GM21515 (cell line): ENCODE measurements around the gene AXIN2.

Experiments
- ATAC-seq: cut with Tn5 transposase; IDR thresholded peaks from one replicate; pipeline ENCODE4 v1.9.1; 2021; ENCODE audit not compliant: unreplicated experiment

The AXIN2 gene

DNA sequence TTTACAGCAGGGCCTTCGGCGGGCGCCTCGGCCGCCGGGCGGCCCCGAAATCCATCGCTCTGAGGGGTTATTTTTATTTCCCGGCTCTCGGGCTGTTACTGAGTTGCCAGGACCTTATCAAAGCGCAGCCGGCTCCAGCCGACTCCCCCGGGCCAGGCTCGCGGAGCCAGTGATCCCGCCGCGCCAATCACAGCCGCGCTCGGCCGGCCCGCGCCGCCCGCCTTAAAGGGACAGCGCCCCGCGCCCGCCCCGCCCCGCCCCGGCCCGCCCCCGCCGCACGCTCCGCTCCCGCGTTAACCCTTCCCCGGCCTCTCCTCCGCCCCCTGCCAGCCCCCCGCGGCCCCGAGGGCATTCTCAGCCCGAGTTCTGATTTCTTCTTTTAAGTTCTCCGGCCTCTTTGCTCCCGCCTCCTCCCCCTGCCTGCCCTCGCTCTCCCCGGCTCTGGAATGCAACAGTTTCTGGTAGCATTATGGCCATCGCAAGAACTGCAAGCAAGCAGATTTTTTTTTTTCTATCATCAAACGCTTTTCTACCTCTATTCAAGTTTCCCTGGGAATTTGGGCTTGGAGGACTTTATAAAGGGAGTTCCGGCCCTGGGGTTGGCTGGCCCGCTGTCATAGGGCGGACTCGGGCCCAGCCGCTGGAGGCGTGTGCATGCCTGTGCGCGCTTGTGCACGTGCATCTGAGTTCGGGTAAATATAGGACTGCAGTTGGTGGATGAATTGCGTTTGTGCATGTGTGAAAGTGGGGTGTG lies at the start of gene AXIN2:
AXIN2 (minus strand) TSS at position 197 of the 754 bp plus-strand sequence. CDS start 3,028 bp downstream, outside the sequence.
- peak; percentile 86 for ATAC-seq

GRCh38 chr17:65609749-65610148 lies 48.3 kb upstream of the AXIN2 start:
- no peak for ATAC-seq

GRCh38 chr17:65609286-65609685 lies 47.8 kb upstream of the AXIN2 start:
- ATAC-seq, result no peak

DNA sequence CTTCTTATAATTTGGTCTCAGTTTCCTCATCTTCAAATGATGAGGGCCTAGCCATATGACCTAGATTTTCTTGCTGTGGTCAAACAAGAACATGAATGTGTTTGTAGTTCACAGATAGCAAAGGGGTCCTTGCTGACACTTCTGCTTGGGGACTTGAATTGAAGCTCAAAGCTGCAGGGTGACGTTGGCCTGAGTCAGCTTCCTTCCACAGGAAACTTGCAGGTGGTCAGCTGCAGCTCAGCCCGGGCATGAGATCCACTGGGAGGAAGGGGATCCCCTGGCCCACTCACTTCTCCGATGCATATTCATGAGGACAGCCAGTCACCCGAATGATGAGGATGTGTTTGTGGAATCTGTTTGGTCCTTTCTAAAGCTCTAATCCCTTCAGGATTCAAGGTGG lies 42.6 kb upstream of the AXIN2 start:
- no peak for ATAC-seq

DNA sequence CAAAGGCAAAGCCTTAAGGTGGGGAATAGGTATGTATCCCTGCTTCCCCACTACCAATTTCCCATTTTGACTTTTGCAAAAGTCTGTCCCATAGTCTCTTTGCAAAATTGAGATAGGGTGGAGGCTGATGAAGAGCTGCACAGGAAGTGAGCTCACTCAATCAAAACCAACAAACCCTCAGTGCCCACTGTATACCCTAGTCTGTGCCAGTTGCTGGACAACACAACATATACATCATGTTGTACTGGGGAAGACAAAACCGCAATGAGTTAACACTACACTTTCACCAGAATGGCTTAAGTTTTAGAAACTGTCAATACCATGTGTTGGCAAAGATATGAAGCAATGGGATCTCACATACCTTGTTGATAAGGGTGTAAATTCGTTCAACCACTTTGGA lies 40.4 kb upstream of the AXIN2 start:
- no peak for ATAC-seq

- ATAC-seq, result no peak
Observed at GRCh38 chr17:65601145-65601544, 39.7 kb upstream of the AXIN2 start.

DNA sequence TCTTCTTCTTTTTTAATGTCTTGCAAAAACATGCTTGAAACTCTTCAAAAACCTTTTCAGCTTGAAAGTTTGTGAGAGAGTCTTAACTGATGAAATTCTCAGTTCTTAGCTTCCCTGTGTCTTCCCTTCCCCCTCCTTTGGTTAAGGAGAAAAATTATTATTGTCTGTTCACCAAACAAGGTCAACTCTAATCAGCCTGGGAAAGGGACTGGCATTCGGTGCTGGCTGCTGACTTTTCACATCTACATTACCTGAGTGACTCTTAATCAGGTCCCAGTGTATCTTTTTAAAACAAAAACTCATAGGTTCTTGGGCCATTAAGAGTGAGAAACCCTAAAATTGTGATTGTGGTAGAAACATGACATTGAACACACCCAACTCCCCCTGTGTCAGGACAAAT lies 39.1 kb upstream of the AXIN2 start:
- no peak for ATAC-seq

- no peak for ATAC-seq
Observed at GRCh38 chr17:65599650-65600049, 38.2 kb upstream of the AXIN2 start.

- ATAC-seq, result no peak
Observed at GRCh38 chr17:65598746-65599145, 37.3 kb upstream of the AXIN2 start.

GRCh38 chr17:65595071-65595656 lies 33.7 kb upstream of the AXIN2 start:
- no peak for ATAC-seq

DNA sequence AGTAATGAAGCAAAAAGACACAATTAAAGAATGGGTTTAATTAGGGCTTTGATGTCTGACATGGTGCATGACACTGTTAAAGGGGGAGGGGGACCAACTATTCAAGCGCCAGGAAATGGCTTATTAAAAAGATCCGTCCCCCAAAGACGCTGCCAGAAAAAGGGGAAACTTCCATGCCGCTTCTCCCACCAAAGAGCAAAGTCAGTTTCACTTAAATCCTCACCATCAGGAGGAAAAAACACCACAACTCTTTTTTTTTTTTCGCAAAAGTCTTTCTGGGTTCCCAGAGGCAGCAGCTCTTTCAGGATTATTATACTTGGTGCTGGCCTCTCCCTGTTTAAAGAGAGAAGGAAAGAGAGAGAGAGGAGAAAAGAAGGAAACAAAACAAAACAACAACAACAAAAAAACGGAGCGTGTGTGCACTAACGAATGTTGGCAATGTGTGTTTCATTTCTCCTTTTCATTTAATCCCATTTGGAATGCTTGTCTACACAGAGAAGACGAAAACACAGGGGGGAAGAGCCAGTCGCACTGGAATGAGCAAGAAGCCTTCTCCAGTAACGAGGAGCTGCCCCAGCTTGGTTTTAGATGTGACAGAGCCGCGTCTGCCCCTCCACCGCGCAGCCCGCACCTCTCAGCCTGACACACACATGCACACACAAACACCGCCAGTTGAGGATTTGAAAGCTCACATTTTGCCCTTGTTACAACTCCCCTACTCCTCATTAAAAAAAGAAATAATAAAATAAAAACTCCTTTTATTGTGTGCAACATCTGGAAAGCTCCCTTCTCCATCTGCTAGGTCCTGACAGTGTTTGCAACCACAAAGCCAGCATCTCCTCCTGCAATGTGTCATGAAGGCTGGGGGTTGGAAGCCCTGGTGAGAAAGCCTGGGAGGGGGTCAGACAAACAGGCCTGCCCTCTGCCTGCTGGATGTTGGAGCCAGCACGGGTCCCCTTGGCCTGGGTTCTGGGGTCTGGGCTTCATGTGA lies 32.7 kb upstream of the AXIN2 start:
- no peak for ATAC-seq

DNA sequence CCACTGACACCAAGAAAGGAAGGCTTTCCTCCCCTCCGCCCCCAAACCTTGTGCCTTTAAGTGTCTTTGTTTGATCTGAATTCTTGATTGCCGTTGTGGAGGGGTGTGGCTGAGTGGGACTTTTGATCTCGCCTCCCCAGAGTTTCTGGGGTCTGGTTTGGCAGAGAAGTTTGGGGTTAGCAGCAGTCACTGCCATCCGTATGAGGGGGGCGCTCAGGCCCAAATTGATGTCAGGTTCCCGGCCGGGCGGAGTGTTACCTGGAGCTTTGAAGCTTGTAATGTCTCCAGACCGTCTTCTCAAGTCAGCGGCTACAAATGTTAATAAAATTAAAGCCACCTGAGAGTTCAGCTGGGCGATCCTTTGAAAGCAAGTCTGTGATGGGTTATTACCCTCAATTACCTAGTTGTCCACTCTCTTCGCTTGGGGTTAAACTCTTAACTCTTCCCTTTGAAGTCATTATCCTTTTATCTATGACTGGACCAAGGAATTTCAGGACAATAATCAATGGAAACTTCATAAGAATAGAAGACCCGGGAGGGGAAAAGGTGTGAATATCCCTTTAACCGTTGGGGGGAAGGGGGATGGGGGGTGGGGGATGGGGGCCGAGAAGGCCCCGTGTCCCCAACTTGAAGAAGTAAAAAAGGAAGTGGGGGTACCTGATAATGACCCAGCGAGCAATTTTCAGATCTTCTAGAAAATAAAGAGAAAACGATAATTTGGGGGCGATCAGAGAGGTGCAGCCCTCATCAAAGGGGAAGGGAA lies 31.8 kb upstream of the AXIN2 start:
- no peak for ATAC-seq

DNA sequence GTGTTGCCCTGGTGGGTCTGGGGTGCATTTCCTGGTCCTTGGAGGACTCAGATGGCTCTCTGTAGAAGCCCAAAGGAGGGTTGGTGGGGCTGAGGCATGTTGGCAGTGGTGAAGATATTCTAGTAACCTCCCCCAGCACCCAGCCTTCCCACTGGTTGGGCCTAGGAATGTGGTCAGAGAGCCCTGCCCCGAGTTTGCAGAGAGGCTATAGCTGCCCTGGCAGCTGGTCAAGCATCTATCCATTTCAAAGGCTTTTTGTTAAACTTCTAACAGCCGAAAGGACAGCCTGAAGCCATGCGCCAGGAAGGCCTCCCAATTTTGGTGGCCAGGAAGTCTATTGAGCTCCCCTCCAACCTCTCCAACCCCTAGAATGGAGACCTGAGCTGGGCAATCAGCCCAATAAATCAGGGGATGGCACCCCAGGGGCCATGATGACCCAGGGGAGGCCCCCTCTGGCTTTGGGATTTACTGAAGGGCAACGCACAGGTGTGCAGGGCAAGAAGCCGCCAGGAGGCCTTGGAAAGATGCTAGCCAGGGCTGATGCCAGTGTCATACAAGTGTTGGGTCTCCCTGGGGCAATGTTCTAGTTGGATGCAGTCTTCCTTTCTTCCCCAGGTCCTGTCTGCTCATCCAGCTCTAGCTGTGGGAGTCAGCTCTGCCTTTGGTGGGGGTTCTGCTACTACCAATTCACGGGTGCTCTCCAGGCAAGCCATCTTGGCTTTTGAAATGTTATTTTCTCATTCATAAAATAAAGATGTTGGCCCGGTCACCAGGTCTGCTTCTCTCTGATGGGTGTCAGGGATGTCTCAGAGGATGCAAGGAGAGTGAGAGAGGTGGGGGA lies 30.9 kb upstream of the AXIN2 start:
- no peak for ATAC-seq

DNA sequence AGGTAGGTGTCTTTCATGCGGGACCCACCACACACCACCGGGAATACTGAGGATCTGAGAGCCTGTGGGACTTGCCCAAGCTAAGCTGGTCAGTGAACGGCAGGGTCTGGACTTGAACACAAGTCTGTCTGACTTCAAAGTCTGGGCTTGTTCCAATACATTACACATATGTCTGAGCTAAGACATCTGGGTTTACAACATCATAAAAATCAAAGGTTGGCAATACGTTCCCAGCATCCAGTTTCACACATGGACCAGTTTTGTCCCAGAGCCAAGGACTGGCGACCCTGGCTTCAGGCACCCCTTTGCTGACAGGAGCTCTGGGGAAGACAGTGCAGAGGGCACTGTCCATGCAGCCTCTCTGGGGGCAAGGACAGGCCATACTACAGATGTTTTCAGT lies 27.9 kb upstream of the AXIN2 start:
- no peak for ATAC-seq

DNA sequence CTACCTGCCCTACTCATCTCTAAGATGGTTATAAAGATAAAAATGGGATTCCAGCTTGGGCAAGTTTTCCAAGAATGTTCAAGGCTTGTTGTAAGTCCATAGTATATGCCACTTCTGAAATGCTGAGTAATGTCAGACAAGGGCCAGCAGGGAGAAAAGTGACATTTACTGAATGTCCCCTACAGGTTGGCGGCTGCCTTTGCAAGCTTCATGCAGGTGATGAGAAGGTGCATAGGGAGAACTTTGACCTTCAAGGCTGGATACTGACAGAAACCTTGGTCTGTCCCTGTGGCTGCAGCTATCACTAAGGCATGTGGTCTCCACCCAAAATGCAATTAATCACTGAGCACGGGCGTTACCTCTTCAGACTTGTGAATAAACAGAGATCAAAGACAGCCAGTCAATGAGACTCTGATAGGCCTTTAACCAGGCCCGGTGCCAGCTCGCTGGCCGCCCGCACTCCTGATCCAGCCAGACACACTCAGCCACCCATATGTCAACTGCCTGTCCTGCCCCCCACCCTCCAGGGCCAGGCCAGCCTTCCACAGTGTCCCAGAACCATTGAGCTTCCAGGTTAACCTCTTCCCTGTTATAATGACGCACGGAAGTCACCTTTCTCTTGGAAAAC lies 26.8 kb upstream of the AXIN2 start:
- no peak for ATAC-seq

DNA sequence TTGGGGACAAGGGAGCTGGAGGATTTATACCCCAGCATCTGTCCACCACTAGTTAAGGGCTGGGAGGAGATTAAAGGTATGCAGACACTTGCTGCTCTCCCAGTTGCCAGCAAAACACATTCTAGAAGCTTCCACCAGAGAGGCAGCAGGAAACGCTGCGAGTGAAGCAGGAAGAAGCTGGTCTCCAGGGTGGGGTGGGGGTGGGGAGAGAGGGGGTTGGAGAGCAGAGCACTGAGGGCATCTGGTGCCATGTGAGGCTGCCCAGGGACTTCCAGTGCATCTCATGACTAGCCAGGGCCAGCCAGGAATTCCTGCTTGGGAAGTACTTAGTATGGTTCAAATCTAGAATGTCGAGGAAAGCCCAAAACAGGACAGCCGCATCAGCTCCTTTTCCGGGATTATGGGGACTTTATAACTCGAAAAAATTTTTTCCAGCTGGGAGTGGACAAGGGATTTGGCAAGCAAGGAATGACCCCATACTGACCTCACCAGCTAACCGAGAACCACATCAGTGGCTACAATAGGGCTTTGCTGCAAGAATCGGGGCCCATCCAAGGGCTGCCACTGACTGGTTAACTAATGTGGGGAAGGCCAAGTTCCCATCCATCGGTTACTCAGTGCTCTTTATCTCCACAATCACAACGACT lies 26.2 kb upstream of the AXIN2 start:
- ATAC-seq, result no peak

DNA sequence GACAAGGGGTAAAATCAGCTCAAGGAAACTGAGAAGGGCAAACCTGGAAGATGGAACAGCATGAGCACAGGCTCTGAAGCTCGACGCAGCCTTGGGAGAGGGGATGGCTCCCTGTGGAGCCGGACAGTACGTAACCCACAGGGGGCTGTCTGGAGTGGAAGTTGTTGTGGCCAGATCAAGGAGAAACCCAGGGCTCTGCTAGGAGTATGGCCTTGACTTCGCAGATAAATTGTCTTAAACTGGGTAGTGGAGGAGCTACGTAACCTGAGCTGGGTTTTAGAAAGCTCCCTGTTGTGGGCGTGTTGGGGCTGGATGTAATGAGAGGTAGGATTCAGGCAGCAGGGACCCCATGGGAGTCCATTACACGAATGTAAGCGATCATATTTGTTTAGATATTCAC lies 25.5 kb upstream of the AXIN2 start:
- no peak for ATAC-seq

DNA sequence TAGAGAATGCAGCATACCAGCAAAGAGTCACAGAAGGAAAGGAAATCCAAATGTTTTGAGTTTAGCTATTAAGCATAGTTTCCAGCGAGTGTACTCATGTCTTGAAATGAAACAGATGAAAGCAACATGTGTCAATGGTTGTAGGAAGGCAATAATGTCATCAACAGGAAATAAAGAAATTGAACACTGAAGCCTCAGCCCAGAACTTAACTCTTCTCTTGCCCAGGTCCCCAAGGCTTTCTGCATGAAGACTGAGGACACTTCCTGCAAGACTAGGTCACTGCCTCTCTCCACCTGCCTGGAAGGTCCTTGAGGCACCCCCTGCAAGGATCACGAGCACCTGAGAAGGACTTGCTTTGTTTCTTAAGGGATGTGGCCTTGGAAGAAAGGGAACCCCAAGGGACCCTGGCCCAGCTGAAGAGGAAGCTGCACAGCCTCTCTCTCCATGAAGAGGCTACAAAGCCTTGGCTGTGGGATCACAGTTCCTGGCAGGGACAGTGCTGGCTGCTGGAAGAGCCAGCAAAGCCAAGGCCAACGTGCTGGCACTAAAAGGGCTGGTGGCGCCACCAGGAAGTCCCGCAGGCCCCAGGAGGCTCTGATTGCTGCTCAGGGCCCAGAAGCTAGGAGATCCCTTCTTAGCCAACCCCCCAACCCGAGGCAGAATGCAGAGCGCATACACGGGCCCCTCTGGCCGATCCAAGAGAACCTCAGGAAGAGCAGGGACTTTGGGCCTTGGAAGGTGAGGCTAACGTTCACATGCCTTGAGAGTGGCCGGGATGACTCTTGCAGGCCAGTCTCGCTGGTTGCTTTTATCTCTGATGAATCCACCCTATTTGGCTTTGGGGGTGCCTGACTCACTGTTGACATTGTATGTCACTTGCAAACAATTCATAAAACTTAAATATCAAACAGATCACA lies 23.4 kb upstream of the AXIN2 start:
- ATAC-seq, result no peak
